Measurements from ENCODE around the gene FOLR1. TPM values are rescaled to one million over a fixed set of nuclear protein-coding genes. Genes with fewer than 3 reads are reported as not detected.

The FOLR1 gene
- total RNA-seq, 1 experiment from 2014 or later, result not detected

GRCh38 chr11:72223615-72224563 is 31.9 kb downstream of the FOLR1 start:
- H3K9me3 ChIP-seq (ENCODE audit: control insufficient read depth, insufficient read depth, low read depth, low read length), result no peaks in the 10 kb centered on the region
- ATAC-seq, result peak; percentile 87
- peak overlapping the region; percentile 95 for H3K4me3 ChIP-seq (ENCODE audit: low read depth in 2 of 2, low read length in 2 of 2)
- peaks cover 22% of the 10 kb centered on the region for H3K4me1 ChIP-seq (ENCODE audit: control insufficient read depth, insufficient read depth, low read length)
- CTCF ChIA-PET, result interaction anchor here (0.6 to 0.7 kb wide), 2 partner anchors 14 to 199 kb away, joined by 4 read pairs; no protein-coding TSS in a partner anchor
- intact Hi-C loops (cut with micrococcal nuclease; ENCODE audit: unreplicated experiment), result no loop called here
- peak overlapping the region; percentile 97 for H3K27ac ChIP-seq (ENCODE audit: low read length)
- H3K27me3 ChIP-seq (ENCODE audit: control insufficient read depth, insufficient read depth, low read length), result no peaks in the 10 kb centered on the region
- TF ChIP-seq SIN3A (IDR thresholded peaks at IDR 0.05; ENCODE audit: borderline replicate concordance, insufficient read depth, low read depth, low read length) (peak; percentile 46; the same call in 1 of the 2 replicates), REST (IDR thresholded peaks at IDR 0.05; ENCODE audit: insufficient read depth in 1 of 2, low read depth in 2 of 2, low read length in 1 of 2) (no peak)
- in situ Hi-C loops (cut with HindIII; ENCODE audit: low pct_unique_long_range_greater_than_20kb, low sequenced_read_pairs), result no loop called here
- DNase-seq (ENCODE audit: low read depth, low spot score), result no peak
- H3K36me3 ChIP-seq (ENCODE audit: control insufficient read depth, insufficient read depth, low read length), result no peaks in the 10 kb centered on the region; the same call in 1 of the 2 replicates
- POLR2A ChIA-PET, result no interaction called here
- no TSS peak for BruUV-seq (replicated peaks)

GRCh38 chr11:72224564-72225410 is 32.8 kb downstream of the FOLR1 start, which contains the start of gene INPPL1:
Gene INPPL1, plus strand, starts transcription at chr11:72224767. Its CDS starts 218 bp downstream, at chr11:72224985.
- no TSS peak for BruUV-seq (replicated peaks)
- no peaks in the 10 kb centered on the region for H3K9me3 ChIP-seq (ENCODE audit: control insufficient read depth, insufficient read depth, low read depth, low read length)
- peaks cover 3% of the 10 kb centered on the region; the same call in 1 of the 2 replicates for H3K36me3 ChIP-seq (ENCODE audit: control insufficient read depth, insufficient read depth, low read length)
- DNase-seq (ENCODE audit: low read depth, low spot score) (no peak), ATAC-seq (peak; percentile 10; the same call in 1 of the 2 replicates)
- H3K4me3 ChIP-seq (ENCODE audit: low read depth in 2 of 2, low read length in 2 of 2), result peak within 1 kb of the TSS; percentile 95
- POLR2A ChIA-PET, result interaction anchor here (0.5 kb wide), 1 partner anchor 210 kb away, joined by 9 read pairs; no protein-coding TSS in a partner anchor
- in situ Hi-C loops (cut with HindIII; ENCODE audit: low pct_unique_long_range_greater_than_20kb, low sequenced_read_pairs) (no loop called here), intact Hi-C loops (cut with micrococcal nuclease; ENCODE audit: unreplicated experiment) (no loop called here)
- H3K27ac ChIP-seq (ENCODE audit: low read length), result peak within 1 kb of the TSS; percentile 97
- peaks cover 22% of the 10 kb centered on the region for H3K4me1 ChIP-seq (ENCODE audit: control insufficient read depth, insufficient read depth, low read length)
- no peaks in the 10 kb centered on the region for H3K27me3 ChIP-seq (ENCODE audit: control insufficient read depth, insufficient read depth, low read length)
- TF ChIP-seq REST (IDR thresholded peaks at IDR 0.05; ENCODE audit: insufficient read depth in 1 of 2, low read depth in 2 of 2, low read length in 1 of 2), result no peak
- TF ChIP-seq POLR2AphosphoS5 (IDR thresholded peaks at IDR 0.05; ENCODE audit: low read depth, low read length), result no peak
- no peak for TF ChIP-seq CTCF (IDR thresholded peaks at IDR 0.05)
- TF ChIP-seq TCF7L2 (IDR thresholded peaks at IDR 0.05; ENCODE audit: low read depth, low read length), result no peak
- no peak for TF ChIP-seq SIN3A (IDR thresholded peaks at IDR 0.05; ENCODE audit: borderline replicate concordance, insufficient read depth, low read depth, low read length)
- CTCF ChIA-PET, result interaction anchor here (0.9 kb wide), 1 partner anchor 42 kb away, joined by 3 read pairs; no protein-coding TSS in a partner anchor
